T-cell (primary cell): Measurements from ENCODE around the gene ACYP2. TPM values are rescaled to one million over a fixed set of nuclear protein-coding genes. Genes with fewer than 3 reads are reported as not detected.
"Not testable (repeated sequence)": the region's sequence is repeated elsewhere in the genome, so short reads cannot be mapped to it uniquely, and the experiment has no call there.

Experiments used
- ATAC-seq, 4 experiments: fragments of 200-7000 bp in 3 of 4; fragments of 150-1000 bp in 1 of 4; cut with Tn5 transposase; replicated peaks in 1 of 4; 1 replicate in 3 of 4; 2 replicates in 1 of 4; pipeline ENCODE4 v1.10.0; 2021; ENCODE audit warnings: moderate library complexity in 3 of 4, mild to moderate bottlenecking in 2 of 4, moderate number of reproducible peaks in 1 of 4
- CTCF ChIA-PET, 2 donors: fragments of 300-600 bp; sonication (Branson Sonifier 250); formaldehyde crosslinking; loops; one replicate each; lab custom pipeline; 2022; ENCODE audit warnings: antibody characterized with exemption in 2 of 2; lab: Charles Lee
- POLR2A ChIA-PET, 2 donors: fragments of 300-600 bp; sonication (Branson Sonifier 250); formaldehyde crosslinking; loops; one replicate each; lab custom pipeline; 2022; ENCODE audit warnings: antibody characterized with exemption in 2 of 2; lab: Charles Lee
- DNase-seq, 35 experiments: peaks; one replicate each; pipeline versions ENCODE4 v3.0.0 to v3.0.0-alpha.2; 2013 to 2023
- H3K27ac ChIP-seq: one replicate; pipeline ENCODE4 v1.5.1; 2013; ENCODE audit warnings: low read length
- H3K27me3 ChIP-seq, 2 experiments: replicated peaks in 1 of 2; 1 replicate in 1 of 2; 2 replicates in 1 of 2; pipeline versions ENCODE4 v1.6.1 to v1.7.0; 2013; ENCODE audit warnings: low read length in 1 of 2, mixed read lengths in 1 of 2; ENCODE audit not compliant: control insufficient read depth in 2 of 2, insufficient read depth in 2 of 2; ENCODE audit errors: extremely low read depth in 1 of 2
- H3K36me3 ChIP-seq, 2 donors: 1 replicate in 1 of 2; 2 replicates in 1 of 2; pipeline versions ENCODE4 v1.6.1 to v1.7.0; 2013; ENCODE audit warnings: low read length in 1 of 2; ENCODE audit not compliant: control insufficient read depth in 2 of 2, insufficient read depth in 1 of 2; ENCODE audit errors: extremely low read depth in 1 of 2
- H3K4me1 ChIP-seq, 2 experiments: 1 replicate in 1 of 2; 2 replicates in 1 of 2; pipeline versions ENCODE4 v1.6.1 to v1.7.0; 2013; ENCODE audit warnings: low read length in 2 of 2, mixed read lengths in 1 of 2; ENCODE audit not compliant: insufficient read depth in 2 of 2, control insufficient read depth in 1 of 2; ENCODE audit errors: extremely low read depth in 1 of 2
- H3K4me3 ChIP-seq, 2 donors: 1 replicate in 1 of 2; 2 replicates in 1 of 2; pipeline versions ENCODE4 v1.5.1 to v1.7.0; 2013; ENCODE audit warnings: mild to moderate bottlenecking in 2 of 2, low read length in 1 of 2, moderate library complexity in 1 of 2; ENCODE audit not compliant: control insufficient read depth in 1 of 2; ENCODE audit errors: extremely low read depth in 1 of 2
- H3K9me3 ChIP-seq: 2 replicates; pipeline ENCODE4 v1.7.0; 2013
- H3K27ac Mint-ChIP-seq, 2 donors: one replicate each; pipeline ENCODE4 v1.8.0; 2020 to 2021; ENCODE audit warnings: mild to moderate bottlenecking in 2 of 2, mixed read lengths in 2 of 2
- H3K27me3 Mint-ChIP-seq, 2 donors: one replicate each; pipeline ENCODE4 v1.8.0; 2021 to 2022; ENCODE audit warnings: mixed read lengths in 2 of 2
- H3K36me3 Mint-ChIP-seq: one replicate; pipeline ENCODE4 v1.8.0; 2021; ENCODE audit warnings: mixed read lengths
- H3K4me1 Mint-ChIP-seq, 3 donors: one replicate each; pipeline ENCODE4 v1.8.0; 2020 to 2022; ENCODE audit warnings: mixed read lengths in 3 of 3, mild to moderate bottlenecking in 1 of 3
- H3K4me3 Mint-ChIP-seq, 3 donors: one replicate each; pipeline ENCODE4 v1.8.0; 2020 to 2022; ENCODE audit warnings: mild to moderate bottlenecking in 3 of 3, mixed read lengths in 3 of 3, moderate library complexity in 3 of 3
- H3K9me3 Mint-ChIP-seq, 3 donors: one replicate each; pipeline ENCODE4 v1.8.0; 2020 to 2022; ENCODE audit warnings: mixed read lengths in 3 of 3
- whole genome bisulfite sequencing: methylation state at CpG from one replicate; pipeline ENCODE4 v1.1.5; 2013; ENCODE audit warnings: missing lambda C conversion rate; ENCODE audit not compliant: insufficient coverage; 5-methylcytosine and 5-hydroxymethylcytosine counted together
- total RNA-seq, 35 experiments: library from RNA in 6 of 35; stranded (reverse) in 6 of 35; fragments of 120-200 nt in 1 of 35; gene quantifications; one replicate each; pipeline versions ENCODE4 v1.2.1 to v1.2.4 and lab custom pipeline; 2013 to 2026

ACYP2 gene
- total RNA-seq, 5 donors from 2014 or later (not counting 1 experiment from before 2014, with no cell fraction given): 13.8 to 18.8 (median 15.3) TPM

DNA sequence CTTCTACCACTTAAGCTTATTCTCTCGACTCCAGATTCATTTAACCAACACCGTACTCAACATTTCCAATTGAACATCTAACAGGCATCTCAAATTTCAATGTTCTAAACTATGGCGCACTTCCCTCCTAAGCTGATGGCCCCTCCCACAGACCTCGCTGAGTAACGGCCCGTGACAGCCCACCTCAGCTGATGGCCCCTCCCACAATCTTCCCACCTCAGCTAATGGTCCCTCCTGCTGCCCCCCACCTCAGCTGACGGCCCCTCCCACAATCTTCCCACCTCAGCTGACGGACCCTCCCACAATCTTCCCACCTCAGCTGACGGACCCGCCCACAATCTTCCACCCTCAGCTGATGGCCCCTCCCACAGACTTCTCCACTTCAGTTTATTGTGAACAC, 197.7 kb downstream of the ACYP2 start:
- no peaks in the 10 kb centered on the region for H3K36me3 ChIP-seq
- no peak overlapping the region for H3K27ac Mint-ChIP-seq
- ChIA-PET POLR2A (no interaction called here), CTCF (interaction anchor here in 1 of 2 donors (0.6 kb wide), 1 partner anchor 241 kb away, joined by 3 read pairs; no protein-coding TSS in a partner anchor)
- H3K27me3 Mint-ChIP-seq: peaks cover 2 to 8% of the 10 kb centered on the region in 2 donors
- peaks cover 0 to 5% (median 0%) of the 10 kb centered on the region in 3 donors for H3K9me3 Mint-ChIP-seq
- no peaks in the 10 kb centered on the region for H3K4me1 ChIP-seq
- H3K4me3 Mint-ChIP-seq: no peak overlapping the region
- DNase-seq (no peak), ATAC-seq (no peak)
- H3K9me3 ChIP-seq: no peaks in the 10 kb centered on the region
- H3K4me3 ChIP-seq: no peak overlapping the region
- no peak overlapping the region for H3K27ac ChIP-seq
- H3K36me3 Mint-ChIP-seq: no peaks in the 10 kb centered on the region
- H3K4me1 Mint-ChIP-seq: no peaks in the 10 kb centered on the region
- peaks cover 0 to 3% of the 10 kb centered on the region in 2 experiments for H3K27me3 ChIP-seq
- 89% methylated on average over 7 of the region's 10 CpGs for WGBS

DNA sequence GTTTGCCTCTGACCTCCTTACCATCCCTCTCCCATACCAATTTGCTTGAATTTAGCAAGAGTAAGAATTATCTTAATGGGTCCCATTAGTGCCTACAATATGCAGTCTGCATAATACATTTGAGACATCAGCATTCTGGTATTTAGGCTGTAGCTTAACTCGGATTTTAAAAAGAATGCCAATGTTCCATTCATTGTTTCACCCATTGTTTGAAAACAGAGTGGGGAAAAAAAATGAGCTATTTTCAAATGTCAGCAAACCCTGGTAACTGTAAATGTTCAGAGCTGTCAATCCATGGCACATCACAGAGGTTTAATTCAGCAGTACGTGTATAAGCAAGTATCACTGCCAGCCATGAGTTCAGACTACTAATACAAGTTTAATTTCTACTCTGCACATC, 202.6 kb downstream of the ACYP2 start:
- Mint-ChIP-seq H3K27me3 (peaks cover 6 to 7% of the 10 kb centered on the region in 2 donors), H3K36me3 (no peaks in the 10 kb centered on the region), H3K27ac (no peak overlapping the region), H3K4me1 (no peaks in the 10 kb centered on the region), H3K9me3 (peaks cover 0 to 5% (median 0%) of the 10 kb centered on the region in 3 donors), H3K4me3 (no peak overlapping the region)
- ATAC-seq (no peak), DNase-seq (no peak)
- Histone ChIP-seq H3K4me3 (no peak overlapping the region), H3K27ac (no peak overlapping the region), H3K27me3 (peaks cover 0 to 3% of the 10 kb centered on the region in 2 experiments), H3K9me3 (no peaks in the 10 kb centered on the region), H3K4me1 (no peaks in the 10 kb centered on the region), H3K36me3 (no peaks in the 10 kb centered on the region)
- CTCF ChIA-PET: interaction anchor here in 1 of 2 donors (0.8 kb wide), 1 partner anchor 18 kb away, joined by 4 read pairs; no protein-coding TSS in a partner anchor
- POLR2A ChIA-PET: no interaction called here
- 60% methylated on average over 1 of the region's 2 CpGs for WGBS

DNA sequence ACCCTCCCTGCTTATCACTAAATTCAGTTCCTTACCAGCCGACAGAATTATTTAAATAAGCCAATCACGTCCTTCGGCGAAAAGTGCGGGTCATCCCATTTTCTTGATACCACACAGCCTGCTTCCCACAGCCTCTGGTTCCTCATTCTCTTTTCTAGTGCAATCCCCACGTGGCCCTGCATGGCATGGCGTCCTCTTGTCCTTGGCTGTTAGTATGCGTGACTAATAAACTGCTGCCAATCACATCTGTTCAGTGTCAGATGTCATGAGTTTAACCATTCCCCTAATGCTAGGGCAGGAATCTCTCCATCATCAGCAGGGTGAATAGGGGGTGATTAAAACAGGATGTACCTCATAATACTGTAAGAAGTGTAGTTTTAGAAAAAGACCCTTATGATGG, 203.4 kb downstream of the ACYP2 start:
- Mint-ChIP-seq H3K36me3 (no peaks in the 10 kb centered on the region), H3K27me3 (peaks cover 6 to 7% of the 10 kb centered on the region in 2 donors), H3K9me3 (peaks cover 0 to 5% (median 0%) of the 10 kb centered on the region in 3 donors), H3K4me3 (no peak overlapping the region), H3K4me1 (no peaks in the 10 kb centered on the region), H3K27ac (no peak overlapping the region)
- ChIA-PET CTCF (no interaction called here), POLR2A (interaction anchor here in 1 of 2 donors (0.6 kb wide), 1 partner anchor 10 kb away, joined by 4 read pairs; no protein-coding TSS in a partner anchor)
- Histone ChIP-seq H3K27me3 (peaks cover 0 to 2% of the 10 kb centered on the region in 2 experiments), H3K27ac (no peak overlapping the region), H3K9me3 (no peaks in the 10 kb centered on the region), H3K4me1 (no peaks in the 10 kb centered on the region), H3K4me3 (no peak overlapping the region), H3K36me3 (no peaks in the 10 kb centered on the region)
- ATAC-seq: no peak
- 87% methylated on average over 7 of the region's 8 CpGs for WGBS
- no peak for DNase-seq

DNA sequence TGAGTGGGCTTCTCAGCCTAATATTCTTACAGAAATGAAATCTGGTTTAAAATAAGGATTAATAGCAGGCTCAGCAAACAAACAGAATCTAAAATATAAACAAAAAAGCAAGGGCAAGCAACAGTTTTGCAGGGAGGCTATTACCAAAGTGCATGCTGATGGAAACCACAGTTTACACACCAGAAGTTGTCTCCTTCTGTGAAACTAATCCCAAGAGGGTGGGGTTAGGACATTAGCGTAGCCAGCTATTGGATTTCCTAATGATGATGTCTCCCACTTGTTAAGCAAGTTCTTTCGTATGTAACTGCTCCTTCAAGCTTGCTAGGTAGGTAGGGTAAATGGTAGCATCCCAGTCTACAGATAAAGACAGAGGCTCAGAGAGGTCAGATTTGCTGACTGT, 205.6 kb downstream of the ACYP2 start:
- no peak for ATAC-seq
- Mint-ChIP-seq H3K4me1 (no peaks in the 10 kb centered on the region), H3K36me3 (peaks cover 3% of the 10 kb centered on the region), H3K27ac (no peak overlapping the region), H3K4me3 (no peak overlapping the region), H3K27me3 (peaks cover 5 to 7% of the 10 kb centered on the region in 2 donors), H3K9me3 (peaks cover 0 to 11% (median 6%) of the 10 kb centered on the region in 3 donors)
- POLR2A ChIA-PET: no interaction called here
- no peaks in the 10 kb centered on the region for H3K4me1 ChIP-seq
- WGBS: 100% methylated on average over 1 of the region's 2 CpGs
- H3K9me3 ChIP-seq: no peaks in the 10 kb centered on the region
- H3K27me3 ChIP-seq: peaks cover 0 to 3% of the 10 kb centered on the region in 2 experiments
- no peak for DNase-seq
- no peaks in the 10 kb centered on the region for H3K36me3 ChIP-seq
- no peak overlapping the region for H3K27ac ChIP-seq
- CTCF ChIA-PET: no interaction called here
- H3K4me3 ChIP-seq: no peak overlapping the region

DNA sequence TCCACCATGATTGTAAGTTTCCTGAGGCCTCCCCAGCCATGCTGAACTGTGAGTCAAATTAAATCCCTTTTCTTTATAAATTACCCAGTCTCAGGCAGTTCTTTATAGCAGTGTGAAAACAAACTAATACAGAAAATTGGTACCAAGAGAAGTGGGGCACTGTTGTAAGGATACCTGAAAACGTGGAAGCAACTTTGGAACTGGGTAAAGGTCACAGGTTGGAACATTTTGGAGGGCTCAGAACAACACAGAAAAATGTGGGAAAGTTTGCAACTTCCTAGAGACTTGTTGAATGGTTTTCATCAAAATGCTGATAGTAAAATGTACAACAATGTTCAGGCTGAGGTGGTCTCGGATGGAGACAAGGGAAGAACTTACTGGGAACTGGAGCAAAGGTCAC, 209.1 kb downstream of the ACYP2 start:
- H3K36me3 Mint-ChIP-seq, H3K4me1 Mint-ChIP-seq, H3K27ac ChIP-seq, H3K4me3 Mint-ChIP-seq, H3K27me3 ChIP-seq, CTCF ChIA-PET, H3K27ac Mint-ChIP-seq, POLR2A ChIA-PET, ATAC-seq, H3K4me1 ChIP-seq, H3K4me3 ChIP-seq, H3K36me3 ChIP-seq, H3K9me3 ChIP-seq, DNase-seq, H3K9me3 Mint-ChIP-seq, H3K27me3 Mint-ChIP-seq: not testable (repeated sequence)
- WGBS: 55% methylated on average over 1 of the region's 2 CpGs

DNA sequence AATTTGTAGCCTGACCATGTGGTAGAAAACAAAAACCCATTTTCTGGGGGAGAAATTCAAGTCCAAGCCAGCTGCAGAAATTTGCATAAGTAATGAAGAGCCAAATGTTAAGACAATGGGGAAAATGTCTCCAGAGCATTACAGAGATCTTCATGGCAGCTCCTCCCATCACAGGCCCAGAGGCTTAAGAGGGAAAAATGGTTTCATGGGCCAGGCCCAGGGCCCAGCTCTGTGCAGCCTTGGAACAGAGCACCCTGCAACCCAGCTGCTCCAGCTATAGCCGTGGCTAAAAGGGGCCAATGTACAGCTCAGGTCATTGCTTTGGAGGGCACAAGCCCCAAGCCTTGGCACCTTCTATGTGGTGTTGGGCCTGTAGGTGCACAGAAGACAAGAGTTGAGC, 209.7 kb downstream of the ACYP2 start:
- ATAC-seq: no peak
- peaks cover 3% of the 10 kb centered on the region in 2 donors for H3K27me3 Mint-ChIP-seq
- peaks cover 0 to 8% (median 6%) of the 10 kb centered on the region in 3 donors for H3K9me3 Mint-ChIP-seq
- H3K4me1 Mint-ChIP-seq: peaks cover 2 to 4% (median 2%) of the 10 kb centered on the region in 3 donors
- no peak for DNase-seq
- peaks cover 0 to 3% of the 10 kb centered on the region in 2 experiments for H3K4me1 ChIP-seq
- H3K9me3 ChIP-seq: no peaks in the 10 kb centered on the region
- H3K27ac ChIP-seq: no peak overlapping the region
- CTCF ChIA-PET: no interaction called here
- WGBS: 88% methylated on average over 1 of the region's 1 CpG
- POLR2A ChIA-PET: no interaction called here
- H3K27ac Mint-ChIP-seq: no peak overlapping the region
- no peak overlapping the region for H3K4me3 Mint-ChIP-seq
- H3K4me3 ChIP-seq: no peak overlapping the region
- H3K36me3 Mint-ChIP-seq: peaks cover 3% of the 10 kb centered on the region
- H3K27me3 ChIP-seq: peaks cover 0 to 4% of the 10 kb centered on the region in 2 experiments
- no peaks in the 10 kb centered on the region for H3K36me3 ChIP-seq
